ENCODE measurements around the gene AFAP1L2. TPM values are rescaled to one million over a fixed set of nuclear protein-coding genes. Genes with fewer than 3 reads are reported as not detected.
A peak's percentile ranks its signal among the peaks of the same experiment; 100 is the strongest.

Gene AFAP1L2
- total RNA-seq (2011; cell fraction: chromatin; rRNA removed; ENCODE audit: low replicate concordance): not detected in 2 replicates
- not detected in 2 replicates for total RNA-seq (2011; cell fraction: nucleolus; rRNA removed)
- not detected in 2 replicates for total RNA-seq (2011; cell fraction: nucleoplasm; rRNA removed)
- total RNA-seq (2014; rRNA removed): not detected in 2 replicates
- total RNA-seq (2014; rRNA removed; fragmentation: Illumina TruSeq; extraction: Trizol): not detected in 2 replicates
- total RNA-seq (2015; rRNA removed; fragmentation: Illumina TruSeq; extraction: Trizol): not detected in 2 replicates
- total RNA-seq (2021): 0.07 TPM in 2 replicates
- polyA plus RNA-seq (2011; rRNA removed): not detected in 2 replicates
- not detected in 2 replicates for polyA plus RNA-seq (2011; cell fraction: cytosol; rRNA removed)
- not detected in 2 replicates for polyA plus RNA-seq (2011; cell fraction: nucleus; rRNA removed)
- 0.14 TPM in 1 of 2 replicates, not detected in the other for polyA plus RNA-seq (2012)
- polyA plus RNA-seq (2014; fragmentation: Illumina TruSeq; extraction: Trizol): not detected in 2 replicates
- polyA plus RNA-seq (2014; fragmentation: Nextera tagmentation; extraction: Ambion mirVana): not detected
- polyA plus RNA-seq (2014; rRNA removed): not detected in 2 replicates
- not detected in 2 replicates for polyA minus RNA-seq (2011; rRNA and poly(A)+ RNA removed)
- not detected in 2 replicates for polyA minus RNA-seq (2011; cell fraction: cytosol; rRNA and poly(A)+ RNA removed)
- not detected in 2 replicates for polyA minus RNA-seq (2011; cell fraction: nucleus; rRNA and poly(A)+ RNA removed)
- percentile 2 among the genes with signal in this experiment for Bru-seq, nascent RNA
- not detected for BruChase-seq, experiment 1, labeled RNA remaining after a 2-hour chase
- BruChase-seq, experiment 2, labeled RNA remaining after a 6-hour chase: percentile 3 among the genes with signal in this experiment
- long read RNA-seq, experiment 1: 0 reads
- long read RNA-seq, experiment 2: 0 reads
- long read RNA-seq, experiment 3: 0 reads

- Histone ChIP-seq H3K9me3 (replicated peaks; ENCODE audit: control insufficient read depth, insufficient read depth, low read depth, low read length) (no peaks in the 10 kb centered on the region), H3K4me3 (no peak within 1 kb of the TSS), H2AFZ (ENCODE audit: low read depth, low read length) (no peak within 1 kb of the TSS), H3K36me3 (ENCODE audit: control insufficient read depth, insufficient read depth, low read length) (no peaks in the 10 kb centered on the region), H3K79me2 (ENCODE audit: control insufficient read depth, insufficient read depth, low read length) (no peaks in the 10 kb centered on the region), H4K20me1 (replicated peaks; ENCODE audit: control insufficient read depth, insufficient read depth, low read length) (no peaks in the 10 kb centered on the region; the same call in 1 of the 2 replicates), H3K4me1 (replicated peaks in 1 of 2; ENCODE audit: control insufficient read depth in 2 of 2, insufficient read depth in 2 of 2, low read length in 2 of 2) (peaks cover 2 to 6% of the 10 kb centered on the region in 2 experiments; a peak in 3 of 5 replicates), H3K4me2 (ENCODE audit: insufficient read depth, low read length) (no peak within 1 kb of the TSS), H3K9ac (ENCODE audit: insufficient read depth in 1 of 2, low read depth in 2 of 2, low read length in 2 of 2) (no peak within 1 kb of the TSS), H3K9me1 (ENCODE audit: control insufficient read depth, insufficient read depth, low read length) (no peaks in the 10 kb centered on the region), H3K27ac (ENCODE audit: extremely low read depth, low read depth, low read length) (no peak within 1 kb of the TSS), H3K27me3 (ENCODE audit: control insufficient read depth in 2 of 2, insufficient read depth in 2 of 2, low read length in 2 of 2) (peaks cover 0 to 13% of the 10 kb centered on the region in 2 experiments; a peak in 3 of 5 replicates)
- BruUV-seq (replicated peaks): no TSS peak
- in situ Hi-C loops (cut with MboI): no loop called here
- ChIA-PET POLR2A (interaction anchor here (0.6 kb wide), 1 partner anchor 308 kb away, joined by 3 read pairs; no protein-coding TSS in a partner anchor), CTCF (ENCODE audit: low intra/inter-chr PET ratio) (no interaction called here)
- WGBS (ENCODE audit: insufficient coverage, low coverage, missing lambda C conversion rate): 27% methylated on average over 11 of the region's 88 CpGs
- FAIRE-seq: no peak
- intact Hi-C loops (cut with micrococcal nuclease): no loop called here
- peak in 2 of 4 experiments; percentile 10 to 14 for DNase-seq (ENCODE audit: extremely low read depth in 1 of 4, low spot score in 3 of 4)
- ATAC-seq: 0 out of 3 replicates have a peak, but pooled peaks have one; percentile 39
- TF ChIP-seq HLTF (IDR thresholded peaks at IDR 0.05) (no peak), ELF1 (tag; IDR thresholded peaks at IDR 0.05) (no peak), NCOA2 (IDR thresholded peaks at IDR 0.05; ENCODE audit: partially characterized antibody in 2 of 2) (no peak), ILF3 (IDR thresholded peaks at IDR 0.05; ENCODE audit: borderline replicate concordance) (no peak), KLF16 (IDR thresholded peaks at IDR 0.05) (no peak), E4F1 (CRISPR knock-in tag; IDR thresholded peaks at IDR 0.05; ENCODE audit: borderline replicate concordance) (no peak), ARID2 (IDR thresholded peaks at IDR 0.05) (no peak), DDX20 (tag; IDR thresholded peaks at IDR 0.05; ENCODE audit: low read depth) (no peak), SMC3 (conservative IDR thresholded peaks at IDR 0.05; ENCODE audit: insufficient read depth, low read depth, low read length) (no peak), TCF7 (IDR thresholded peaks at IDR 0.05; ENCODE audit: borderline replicate concordance) (no peak), GATA2 (CRISPR knock-in tag; IDR thresholded peaks at IDR 0.05) (no peak), CEBPB (tag; IDR thresholded peaks at IDR 0.05) (no peak), TARDBP (IDR thresholded peaks at IDR 0.05) (no peak), ELF2 (CRISPR knock-in tag; IDR thresholded peaks at IDR 0.05) (no peak), ZC3H4 (CRISPR knock-in tag; IDR thresholded peaks at IDR 0.05; ENCODE audit: borderline replicate concordance) (no peak), CREB3 (tag; conservative IDR thresholded peaks at IDR 0.05; ENCODE audit: low read depth) (no peak)
Observed at GRCh38 chr10:114404171-114405010, at the start of gene AFAP1L2. Gene AFAP1L2, minus strand, starts transcription at chr10:114404502. Its CDS starts 47 bp downstream, at chr10:114404455.

Data from K562 (cell line).